HG02852 (cell line): Measurements from ENCODE around the gene PPIF.

Source experiments
- ATAC-seq: cut with Tn5 transposase; IDR thresholded peaks from one replicate; pipeline ENCODE4 v1.9.1; 2021; ENCODE audit warnings: mild to moderate bottlenecking, moderate library complexity; ENCODE audit not compliant: unreplicated experiment

Gene PPIF

DNA sequence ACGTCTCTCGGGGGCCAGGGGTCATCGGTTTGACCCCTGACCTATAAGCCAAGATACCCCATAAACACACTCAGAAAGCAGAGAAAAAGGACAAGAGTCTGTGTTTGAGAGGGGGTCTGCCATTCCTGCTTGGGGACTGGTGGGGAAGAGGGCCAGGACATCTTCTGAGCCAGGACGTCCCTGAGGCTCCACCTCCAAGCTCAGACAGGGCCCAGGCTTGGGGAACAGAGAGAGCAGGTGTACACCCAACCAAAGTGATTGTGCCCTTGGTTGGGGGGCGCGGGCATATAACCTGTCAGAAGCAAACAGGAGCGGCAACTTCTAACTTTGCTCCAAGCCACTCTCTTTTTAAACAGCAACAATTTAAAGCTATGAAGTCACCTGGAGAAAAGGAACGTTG is 33.9 kb upstream of the PPIF start:
- ATAC-seq, result no peak

DNA sequence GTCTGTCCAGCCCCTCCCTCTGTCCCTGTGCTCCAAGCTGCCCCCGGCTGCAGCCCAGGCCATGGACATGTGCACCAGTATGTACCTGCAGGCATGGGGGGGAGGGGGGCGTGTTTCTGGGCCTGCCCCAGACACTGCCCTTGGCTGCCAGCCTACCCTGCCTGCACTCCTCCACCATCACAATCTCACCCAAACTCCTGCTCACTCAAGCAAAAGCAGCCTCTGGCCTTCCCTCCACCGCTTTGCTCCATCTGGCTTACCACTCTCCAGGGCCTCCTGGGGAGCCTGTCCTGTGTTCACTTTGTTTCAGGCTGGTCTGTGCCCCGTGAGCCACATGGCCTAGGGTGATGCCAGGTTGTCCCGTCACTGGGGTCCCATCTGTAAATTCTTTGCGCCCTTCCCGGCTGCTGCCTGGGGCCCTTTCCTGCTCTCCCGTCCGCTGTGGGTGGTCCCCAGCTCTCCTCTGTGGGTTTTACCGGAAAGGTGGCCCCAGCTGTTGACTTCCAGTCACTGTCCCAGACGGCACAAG is 33.3 kb upstream of the PPIF start:
- ATAC-seq, result no peak

DNA sequence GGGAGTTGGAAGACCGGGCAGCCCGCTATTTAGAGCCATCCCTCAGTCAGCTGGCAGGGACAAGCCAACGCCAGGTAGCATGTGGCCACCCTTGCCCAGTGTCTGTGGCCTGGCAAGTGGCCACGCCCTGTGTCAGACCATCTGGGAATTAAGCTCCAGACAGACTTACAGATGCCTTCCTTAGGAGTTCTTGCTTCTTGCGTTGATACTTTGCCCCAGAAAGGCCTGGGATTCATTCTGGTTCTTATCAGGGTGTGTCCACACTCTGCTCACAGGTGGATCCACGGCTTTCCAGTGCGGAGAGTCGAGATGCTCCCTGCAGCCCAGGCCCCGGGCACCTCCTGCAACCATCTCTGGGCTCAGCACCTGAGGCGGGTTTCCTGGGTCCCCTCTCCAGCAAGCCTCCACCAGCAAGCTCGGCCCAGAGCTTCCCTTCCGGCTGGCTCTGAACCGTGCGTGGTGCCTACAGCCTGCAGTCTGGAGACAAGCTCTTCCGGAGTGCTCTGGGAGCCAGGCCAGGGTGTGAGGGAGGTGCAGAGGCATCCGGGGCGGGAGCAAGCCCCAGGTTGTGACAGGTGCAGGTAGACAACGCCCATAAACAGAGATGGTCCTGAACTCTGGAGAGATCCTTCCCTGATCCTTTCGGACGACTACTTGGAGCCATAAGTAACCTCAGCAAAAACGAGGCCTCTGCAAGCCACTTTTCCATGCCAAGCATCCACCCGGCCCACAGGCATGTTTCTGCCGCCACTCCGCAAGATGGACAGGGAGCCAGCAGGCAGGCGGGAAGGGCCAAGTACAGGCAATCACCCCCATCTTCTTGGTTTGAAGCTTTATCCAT is 32.3 kb upstream of the PPIF start:
- ATAC-seq, result no peak

DNA sequence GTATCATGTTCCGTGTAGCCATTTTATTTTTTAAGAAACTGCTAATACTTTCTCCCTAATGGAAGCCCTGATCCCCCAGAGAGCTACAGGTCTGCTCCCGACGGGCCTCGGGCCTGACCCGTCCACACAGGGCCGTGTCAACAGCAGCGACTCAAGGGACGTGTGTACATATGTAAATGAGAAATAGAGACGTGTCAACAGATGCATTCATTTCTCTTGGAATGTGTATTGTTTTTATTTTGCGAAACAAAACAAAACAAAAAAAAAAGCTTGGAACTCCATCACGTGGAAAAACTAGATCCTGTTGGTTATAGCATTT is 31.7 kb upstream of the PPIF start:
- ATAC-seq, result no peak

DNA sequence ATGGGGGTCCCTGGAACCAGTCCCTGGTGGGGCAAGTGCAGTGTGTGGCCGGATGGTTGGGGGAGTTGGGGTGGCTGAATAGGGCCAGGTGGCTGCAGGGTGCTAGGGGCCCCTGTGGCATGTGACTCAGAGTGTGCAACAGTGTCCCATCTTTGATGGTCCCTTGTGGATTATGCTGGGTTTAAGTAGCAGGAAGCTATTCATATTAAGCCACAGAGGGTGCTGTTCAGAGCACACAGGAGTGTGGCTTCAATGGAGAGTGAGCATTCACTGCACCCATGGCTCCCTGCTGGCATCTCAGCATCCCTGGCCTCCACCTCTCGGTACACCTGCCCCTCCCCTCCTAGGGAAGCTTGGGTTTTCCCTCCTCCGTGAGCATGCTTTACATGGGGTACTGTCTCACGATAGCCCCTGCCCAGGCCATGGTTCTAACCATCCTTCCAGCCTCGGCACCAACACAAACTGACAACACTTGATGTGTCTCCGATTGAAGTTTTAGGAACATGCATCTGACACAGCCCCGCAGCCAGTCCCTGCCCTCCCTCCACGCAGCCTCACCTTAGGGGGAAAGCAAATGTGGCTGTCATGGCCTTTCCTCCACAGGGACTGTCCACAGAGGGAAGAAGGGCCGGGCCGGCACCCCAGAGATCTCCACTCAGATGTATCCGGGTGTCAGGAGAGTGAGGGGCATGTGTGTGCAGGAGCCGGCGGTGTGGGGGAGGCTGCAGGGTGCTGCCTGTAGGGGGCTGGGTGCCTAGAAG is 30.4 kb upstream of the PPIF start:
- peak; percentile 63 for ATAC-seq

DNA sequence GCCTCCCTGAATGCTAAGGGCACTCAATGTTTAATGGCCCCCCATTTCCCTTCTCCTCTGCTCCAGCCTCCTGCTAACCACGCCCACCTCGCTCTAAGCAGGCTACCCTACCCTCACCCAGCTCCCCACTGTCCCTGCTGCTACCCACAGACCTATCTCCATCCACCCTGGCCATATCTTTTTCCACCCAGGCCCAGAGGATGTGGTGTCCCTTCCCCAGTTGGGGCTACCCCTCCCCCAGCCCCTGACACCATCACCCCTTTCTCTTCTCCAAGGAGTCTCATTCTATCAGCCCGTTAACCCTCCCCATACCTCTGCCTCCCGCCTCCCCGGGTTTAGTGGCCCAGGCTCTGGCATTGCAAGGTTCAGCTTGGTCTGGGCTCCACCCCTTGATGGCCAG is 28.9 kb upstream of the PPIF start:
- ATAC-seq, result no peak

DNA sequence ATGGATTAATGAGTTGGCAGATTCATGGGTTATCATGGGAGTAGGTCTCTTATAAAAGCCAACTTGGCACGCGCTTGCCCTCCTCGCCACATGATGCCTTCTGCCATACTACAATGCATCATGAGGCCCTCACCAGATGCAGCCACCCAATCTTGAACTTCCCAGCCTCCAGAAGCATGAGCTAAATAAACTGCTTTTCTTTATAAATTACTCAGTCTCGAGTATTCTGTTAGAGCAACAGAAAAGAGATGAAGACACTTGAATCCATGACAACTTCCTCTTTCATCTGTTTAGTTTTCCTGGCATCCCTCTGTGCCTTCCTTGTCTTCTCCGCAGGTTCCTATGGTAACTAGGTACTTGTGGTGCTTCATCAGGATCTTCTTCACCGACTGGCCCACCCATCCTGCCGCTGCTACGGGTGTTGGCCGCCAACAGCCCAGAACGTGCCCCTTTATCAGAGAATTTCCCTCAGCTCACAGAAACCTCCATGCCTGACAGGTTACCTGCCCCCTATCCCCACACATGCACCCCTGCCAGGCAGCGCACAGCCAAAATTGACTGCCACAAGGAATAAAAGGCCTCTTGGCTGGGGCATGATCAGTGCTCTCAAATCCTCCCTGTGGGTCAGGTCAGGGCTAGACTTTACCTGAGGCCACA is 28.0 kb upstream of the PPIF start:
- ATAC-seq, result no peak

DNA sequence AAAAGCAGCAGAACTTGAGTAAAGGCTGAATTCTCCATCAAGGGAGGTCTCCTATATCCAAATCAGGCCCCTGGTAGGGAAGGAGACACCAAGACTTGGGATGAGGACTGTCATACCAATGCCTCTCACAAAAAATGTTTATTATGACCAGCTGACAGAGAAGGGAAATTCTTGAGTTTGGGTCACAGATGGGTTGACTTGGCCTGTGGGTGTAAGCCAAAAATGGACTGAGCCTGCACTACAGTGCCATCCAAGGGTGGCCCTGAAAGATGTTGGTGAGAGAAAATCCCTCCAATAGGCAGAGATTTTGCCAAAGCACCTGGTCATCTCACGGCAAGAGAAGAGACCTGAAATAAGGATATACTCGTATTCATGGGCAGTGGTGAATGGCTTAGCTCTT is 27.0 kb upstream of the PPIF start:
- no peak for ATAC-seq

DNA sequence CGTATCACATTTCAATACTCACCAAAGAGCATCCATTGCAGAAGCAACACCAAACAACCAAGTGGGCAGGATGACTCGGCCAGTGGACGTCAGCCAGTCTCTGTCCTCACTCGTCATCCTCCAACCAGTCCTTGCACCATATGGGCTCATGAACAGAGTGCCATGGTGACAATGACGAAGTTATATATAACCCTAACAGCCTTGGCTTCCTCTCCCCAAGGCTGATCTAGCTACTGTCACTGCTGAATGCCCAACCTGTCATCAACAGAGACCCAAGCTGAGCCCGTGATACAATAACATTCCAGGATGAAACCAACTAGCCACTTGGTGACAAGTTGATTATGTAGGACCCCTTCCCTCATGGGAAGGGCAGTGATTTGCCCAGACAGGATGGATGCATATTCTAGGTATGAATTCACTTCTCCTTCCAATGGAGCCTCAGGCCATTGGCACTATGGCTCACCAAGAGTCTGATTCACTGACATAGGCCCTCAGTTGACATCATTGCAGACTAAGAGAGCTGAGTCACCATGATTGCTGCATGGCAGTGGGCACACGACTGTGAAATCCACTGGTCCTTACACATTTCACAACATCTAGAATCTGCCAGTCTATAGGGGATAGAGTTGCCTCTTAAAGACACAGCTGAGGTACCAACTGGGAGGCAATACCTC is 26.3 kb upstream of the PPIF start:
- no peak for ATAC-seq

DNA sequence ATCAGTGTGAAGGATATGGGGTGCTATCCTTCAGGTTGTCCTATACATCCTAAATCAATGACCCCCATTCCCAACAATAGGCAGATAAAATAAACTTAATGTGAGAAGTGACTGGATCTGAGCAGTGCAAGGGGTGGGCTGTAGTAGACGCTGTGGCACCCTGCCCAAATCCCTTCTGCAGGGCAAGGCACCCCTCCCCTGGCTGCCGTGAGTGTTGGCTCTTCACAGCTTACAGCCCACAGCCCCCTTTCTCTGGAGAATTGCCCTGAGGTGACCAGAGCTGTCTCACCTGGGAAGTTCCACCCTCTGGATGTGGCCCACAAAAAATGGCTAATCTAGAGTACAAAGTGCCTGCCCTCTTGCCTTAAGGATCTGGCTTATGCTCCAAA is 25.8 kb upstream of the PPIF start:
- ATAC-seq, result no peak

DNA sequence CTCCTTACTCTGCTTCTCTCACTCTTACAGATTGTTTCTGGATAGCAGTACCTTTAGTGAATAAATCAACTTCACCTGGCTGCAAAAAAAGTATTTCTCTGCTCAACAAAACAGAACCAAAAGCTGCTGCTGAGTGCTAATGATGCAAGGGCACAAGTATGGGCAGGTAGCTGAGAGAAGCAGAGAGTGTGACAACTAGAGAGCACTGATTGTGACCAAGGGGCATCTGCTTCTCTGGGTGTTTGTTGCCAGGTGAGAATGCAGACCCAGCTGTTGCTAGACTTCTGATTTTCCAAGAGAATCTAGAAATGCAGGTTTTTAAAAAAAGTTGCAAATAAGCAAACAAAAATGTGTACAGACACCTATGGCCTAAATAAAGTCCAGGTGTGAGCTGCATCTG is 25.3 kb upstream of the PPIF start:
- no peak for ATAC-seq

DNA sequence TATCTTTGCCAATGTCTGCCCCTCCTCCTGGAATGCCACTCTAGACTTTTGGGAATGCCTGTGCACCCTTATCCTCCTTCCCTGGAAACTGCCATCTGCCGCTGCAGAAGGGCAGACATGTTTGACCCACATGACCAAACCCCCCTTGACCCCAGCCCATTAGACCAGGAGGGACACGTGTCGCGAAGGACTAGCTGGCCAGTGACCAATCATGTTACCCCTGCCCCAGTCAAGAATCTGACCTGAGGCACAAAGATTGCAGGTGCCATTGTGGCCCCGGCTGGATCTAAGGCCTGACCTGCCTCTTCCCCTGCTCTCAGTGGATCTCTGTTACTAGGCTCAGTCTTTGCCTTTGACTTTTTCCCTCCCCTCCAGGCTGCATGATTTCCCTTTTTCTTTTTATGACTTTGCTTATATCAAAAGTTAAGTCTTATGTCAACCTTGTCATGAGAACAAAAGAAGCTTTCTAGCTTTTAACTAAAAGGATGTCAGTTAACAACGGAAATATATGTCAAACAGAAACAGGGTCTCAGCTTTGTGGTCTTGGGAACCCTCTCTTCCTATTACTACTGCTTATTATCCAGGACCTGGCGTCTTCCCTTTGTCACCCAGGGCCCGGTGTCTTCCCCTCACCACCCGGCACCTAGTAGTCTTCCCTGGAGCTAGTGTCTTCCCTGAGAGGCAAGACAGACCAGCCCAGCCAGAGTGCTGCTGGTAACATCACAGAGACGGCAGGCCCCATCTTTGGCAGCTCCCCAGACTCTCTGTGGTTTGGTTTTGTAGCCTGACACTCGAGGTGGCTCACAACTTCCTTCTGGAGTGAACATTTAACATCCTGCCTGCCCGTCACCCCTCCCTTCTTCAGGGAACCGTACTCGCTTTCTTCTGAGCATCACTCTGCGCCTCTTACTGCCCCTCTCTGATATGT is 24.4 kb upstream of the PPIF start:
- peak; percentile 65 for ATAC-seq

DNA sequence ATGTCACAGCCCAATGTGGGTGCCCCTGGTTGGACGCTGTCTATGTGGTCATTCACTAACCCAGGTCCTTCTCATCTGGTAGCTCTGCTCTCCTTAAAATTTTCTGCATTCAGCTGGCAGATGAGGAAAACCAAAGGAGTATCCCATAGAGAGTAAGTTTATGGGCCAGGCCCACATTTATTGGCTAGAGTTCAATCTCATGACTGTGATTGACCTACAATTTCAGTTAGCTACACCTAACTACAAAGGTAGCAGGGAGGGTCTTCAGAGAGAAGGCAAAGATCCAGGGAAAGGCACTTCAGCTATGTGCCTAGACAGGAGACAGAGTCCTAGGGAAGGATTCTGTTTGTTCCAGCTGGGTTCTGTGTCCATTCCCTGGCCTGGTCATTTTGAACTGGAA is 23.7 kb upstream of the PPIF start:
- ATAC-seq, result no peak

DNA sequence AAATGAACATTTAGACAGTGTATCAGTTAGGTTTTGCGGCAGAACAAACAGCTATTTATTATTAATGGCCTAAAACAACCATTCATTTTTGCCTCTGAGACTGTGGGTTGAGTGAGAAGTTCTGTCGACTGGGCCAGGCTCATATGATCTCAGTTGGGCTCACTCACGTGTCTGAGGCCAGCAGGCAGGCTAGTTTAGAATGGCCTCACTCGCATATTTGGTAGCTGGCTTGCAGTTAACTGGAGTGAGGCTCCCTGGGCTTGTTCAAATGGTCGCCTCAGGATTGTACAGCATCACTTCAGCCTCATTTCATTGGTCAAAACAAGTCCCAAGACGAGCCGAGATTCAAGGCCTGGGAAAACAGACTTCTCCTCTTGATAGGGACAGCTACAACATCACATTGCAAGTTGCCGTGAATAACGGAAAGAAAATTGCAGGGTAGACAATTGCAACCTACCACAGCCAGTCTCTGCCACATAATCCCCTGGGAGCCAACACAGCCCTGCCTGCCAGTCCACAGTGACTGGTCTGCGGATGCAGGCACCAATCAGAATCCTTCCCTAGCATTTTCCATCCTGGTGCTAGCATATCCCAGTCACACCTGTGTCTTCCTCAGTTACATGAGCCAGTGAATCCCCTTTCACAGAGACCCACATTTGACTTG is 23.1 kb upstream of the PPIF start:
- no peak for ATAC-seq

DNA sequence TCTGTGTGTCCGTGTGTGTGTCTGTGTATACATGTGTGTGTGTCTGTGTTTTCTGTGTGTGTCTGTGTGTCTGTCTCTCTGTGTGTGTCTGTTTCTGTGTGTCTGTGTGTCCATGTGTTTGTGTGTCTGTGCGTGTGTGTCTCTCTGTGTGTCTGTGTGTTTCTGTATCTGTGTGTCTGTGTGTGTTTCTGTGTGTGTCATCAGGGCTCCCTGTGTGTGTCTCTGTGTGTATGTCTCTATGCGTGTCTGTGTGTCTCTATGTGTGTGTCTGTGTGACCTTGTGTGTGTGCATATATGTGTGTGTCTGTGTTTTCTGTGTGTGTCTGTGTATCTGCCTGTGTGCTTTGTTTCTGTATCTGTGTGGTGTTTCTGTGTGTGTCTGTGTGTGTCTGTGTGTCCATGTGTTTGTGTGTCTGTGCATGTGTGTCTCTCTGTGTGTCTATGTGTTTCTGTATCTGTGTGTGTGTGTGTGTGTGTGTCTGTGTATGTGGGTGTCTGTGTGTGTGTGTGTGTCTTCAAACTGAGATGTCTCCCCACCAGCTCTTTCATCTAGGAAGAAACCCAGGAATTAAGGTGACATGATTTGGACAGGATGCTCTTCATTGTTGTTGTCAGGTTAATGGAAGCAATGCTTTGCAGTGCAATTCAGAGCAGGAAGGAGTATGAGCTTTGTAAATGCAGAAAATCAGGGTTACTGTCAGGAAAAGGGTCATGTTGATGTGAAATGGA is 20.7 kb upstream of the PPIF start:
- no peak for ATAC-seq

DNA sequence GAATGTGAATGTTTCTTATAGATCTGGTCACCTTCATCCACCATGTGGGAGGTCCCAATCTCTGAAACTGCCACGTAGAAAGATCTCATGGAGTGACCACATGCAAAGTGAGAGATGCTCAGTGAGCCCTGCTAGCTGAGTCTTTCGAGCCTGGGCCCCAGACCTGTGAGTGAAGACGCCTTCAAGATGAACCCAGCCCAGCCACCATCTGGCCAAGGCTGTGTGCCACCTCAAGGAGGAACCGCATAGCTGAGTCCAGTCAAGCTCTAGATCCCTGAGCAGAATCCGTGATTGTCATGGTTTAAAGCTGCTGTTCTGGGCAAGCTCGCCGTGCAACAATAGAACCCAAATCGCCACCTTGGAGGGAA is 20.2 kb upstream of the PPIF start:
- no peak for ATAC-seq

DNA sequence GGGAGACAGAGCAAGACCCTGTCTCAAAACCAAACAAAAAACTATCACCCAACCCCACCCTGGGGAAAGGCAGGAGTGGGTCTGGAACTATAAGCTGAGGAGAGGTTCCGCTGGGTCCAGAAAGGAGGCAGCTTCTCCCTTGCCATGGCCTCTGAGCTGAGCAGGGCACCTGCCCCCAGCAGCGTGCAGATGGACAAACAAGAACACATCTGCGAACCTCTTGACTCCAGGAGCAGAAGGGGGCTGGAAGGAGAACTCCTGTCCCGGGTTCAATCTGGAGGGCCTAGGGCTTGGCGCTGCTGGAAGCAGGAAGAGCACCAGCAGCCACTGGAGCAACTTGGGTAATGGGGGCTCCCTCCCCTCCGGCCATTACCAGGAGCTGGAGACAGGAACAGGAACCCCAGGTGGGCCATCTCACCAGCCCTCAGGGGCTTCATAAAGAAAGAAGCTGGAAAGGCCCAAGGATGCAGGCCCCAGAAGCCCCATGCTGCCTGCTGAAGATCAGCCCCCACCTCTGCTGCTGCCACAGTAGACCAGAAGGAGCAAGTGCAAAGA is 19.0 kb upstream of the PPIF start:
- no peak for ATAC-seq

DNA sequence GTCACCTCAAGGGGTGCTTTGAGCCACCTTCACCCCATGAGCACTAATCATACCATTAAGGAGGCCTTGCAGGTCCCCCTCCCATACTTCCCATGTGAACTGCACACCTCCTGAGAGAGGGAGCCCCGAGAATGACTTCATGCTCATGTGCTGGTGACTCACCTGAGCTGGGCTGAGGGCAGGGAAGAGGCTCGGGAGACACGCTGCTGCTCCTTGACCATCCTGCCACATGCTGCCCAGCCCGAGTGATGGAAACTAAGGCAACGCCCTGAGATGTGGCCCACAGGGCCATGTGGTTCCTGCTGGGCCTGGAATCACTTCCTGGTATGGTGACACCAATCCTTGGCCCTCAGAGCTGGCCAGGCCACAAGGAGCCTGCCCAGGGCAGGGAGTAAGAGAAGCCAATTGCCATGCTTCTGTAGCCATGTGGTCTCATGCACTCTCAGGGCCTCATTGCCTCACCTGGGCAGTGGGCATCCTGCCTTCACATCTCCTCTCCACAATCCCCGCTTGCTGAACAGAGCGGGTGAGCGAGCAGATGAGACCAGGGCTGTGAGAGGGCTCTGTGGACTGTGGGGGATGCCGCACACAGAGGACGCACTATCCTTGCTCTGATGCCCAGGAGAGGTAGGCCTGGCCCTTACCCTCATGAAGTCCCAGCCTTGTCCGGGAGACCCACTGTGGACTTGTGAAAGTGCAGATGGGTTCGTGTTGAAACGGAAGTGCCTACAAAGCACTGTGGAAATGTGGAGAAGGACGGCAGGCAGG is 18.3 kb upstream of the PPIF start:
- ATAC-seq, result no peak
